Stimulated activated CD4-positive, alpha-beta T cell treated with anti-CD3 and anti-CD28 coated beads, Interleukin-1b, Interleukin-23, amount 100 ng/mL, for 4 hours (primary cell): ENCODE measurements around the gene ERC1.
"Not testable (repeated sequence)": the region's sequence is repeated elsewhere in the genome, so short reads cannot be mapped to it uniquely, and the experiment has no call there.

ENCODE experiments used
- DNase-seq, 2 donors: peaks; one replicate each; pipeline ENCODE4 v3.0.0-alpha.2; 2020; ENCODE audit warnings: low read depth in 2 of 2

ERC1 gene

DNA sequence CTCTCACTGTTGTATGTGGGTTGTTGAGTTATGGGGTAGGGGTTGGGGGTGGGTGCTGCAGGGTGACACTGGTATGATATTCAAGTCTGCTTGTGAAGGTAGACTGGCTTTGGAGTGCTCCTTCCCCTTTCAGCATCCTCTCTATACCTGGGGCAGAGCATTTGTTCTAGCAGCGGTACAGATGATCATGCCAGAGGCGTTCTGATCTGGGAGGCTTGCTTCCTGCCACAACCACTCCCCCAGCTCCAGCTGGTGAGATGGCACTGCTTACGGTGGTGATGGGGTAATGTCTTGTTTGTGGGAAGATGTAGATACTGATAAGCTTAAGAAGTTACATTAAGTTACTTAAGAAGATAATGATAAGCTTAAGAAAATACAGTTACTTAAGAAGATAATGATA, 131.8 kb downstream of the ERC1 start:
- DNase-seq = peak in 1 of 2 donors; percentile 12

DNA sequence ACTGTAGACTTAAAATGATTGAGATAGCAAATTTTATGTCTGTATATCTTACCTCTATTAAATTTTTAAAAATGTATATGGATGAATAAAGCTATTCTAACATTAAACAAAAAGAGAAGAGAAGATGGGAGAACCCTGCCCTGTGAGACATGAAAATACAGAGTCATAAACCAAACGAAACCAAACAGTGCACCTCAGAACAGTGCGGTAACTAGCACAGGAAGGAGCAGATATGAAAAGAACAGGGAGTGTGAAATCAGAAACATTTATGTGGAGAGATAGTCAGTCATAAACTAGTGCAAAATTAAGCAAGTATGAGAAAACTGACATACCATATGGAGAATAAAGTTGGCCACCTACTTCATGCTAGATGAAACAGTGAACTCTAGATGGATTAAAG, 135.1 kb downstream of the ERC1 start:
- no peak for DNase-seq

DNA sequence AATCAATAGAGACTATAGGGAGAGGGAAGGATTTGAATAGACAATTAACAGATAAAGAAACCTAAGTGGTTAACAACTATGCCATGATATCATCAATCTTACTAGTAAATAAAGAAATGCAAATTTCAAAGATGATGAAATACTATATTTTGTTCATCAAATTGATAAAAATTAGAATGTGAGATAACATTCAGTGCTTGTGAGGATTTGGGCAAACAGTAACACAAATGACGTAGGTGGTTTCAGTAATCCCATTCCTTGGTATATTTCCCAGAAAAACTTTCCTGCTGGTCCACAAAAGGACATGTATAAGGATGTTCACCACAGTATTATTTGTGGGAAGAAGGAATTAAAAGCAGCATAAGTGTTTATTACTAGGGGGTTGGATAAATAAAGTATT, 136.0 kb downstream of the ERC1 start:
- DNase-seq = no peak

DNA sequence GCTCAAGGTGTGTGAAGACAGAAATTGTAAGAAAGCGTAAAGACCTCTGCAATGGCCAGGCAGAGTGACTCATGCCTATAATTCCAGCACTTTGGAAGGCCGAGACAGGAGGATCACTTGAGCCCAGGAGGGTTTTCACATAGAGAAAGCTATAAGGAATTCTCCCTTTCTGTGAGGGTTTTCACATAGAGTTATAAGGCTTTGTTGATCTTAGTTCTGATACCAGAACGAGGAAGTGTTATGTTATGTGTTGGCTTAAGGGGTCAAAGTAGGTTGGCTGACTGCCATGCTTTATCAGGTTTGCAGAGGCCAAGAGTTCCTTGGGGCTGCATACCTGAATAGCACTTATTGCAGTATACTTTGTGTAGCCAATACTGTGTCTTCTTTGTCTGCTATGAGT, 139.1 kb downstream of the ERC1 start:
- no peak for DNase-seq

DNA sequence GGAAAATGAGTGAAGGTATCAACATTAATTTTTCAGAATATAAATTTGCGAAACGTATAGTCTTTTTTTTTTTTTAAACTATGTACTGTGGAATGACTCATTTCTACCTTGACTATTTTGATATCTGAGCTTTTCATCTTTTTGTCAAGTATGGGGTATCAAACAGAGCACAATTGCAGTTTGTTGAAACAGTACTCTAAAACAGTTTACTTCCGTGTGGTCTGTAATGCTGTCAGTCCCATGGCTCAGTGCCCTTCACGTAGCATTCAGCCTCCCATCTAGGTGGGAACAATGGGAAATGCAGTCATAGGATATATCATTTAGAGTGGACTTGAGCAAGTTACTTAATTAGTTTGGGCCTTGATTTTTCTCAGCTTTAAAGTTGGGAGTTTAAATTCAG, 139.5 kb downstream of the ERC1 start:
- DNase-seq = no peak

DNA sequence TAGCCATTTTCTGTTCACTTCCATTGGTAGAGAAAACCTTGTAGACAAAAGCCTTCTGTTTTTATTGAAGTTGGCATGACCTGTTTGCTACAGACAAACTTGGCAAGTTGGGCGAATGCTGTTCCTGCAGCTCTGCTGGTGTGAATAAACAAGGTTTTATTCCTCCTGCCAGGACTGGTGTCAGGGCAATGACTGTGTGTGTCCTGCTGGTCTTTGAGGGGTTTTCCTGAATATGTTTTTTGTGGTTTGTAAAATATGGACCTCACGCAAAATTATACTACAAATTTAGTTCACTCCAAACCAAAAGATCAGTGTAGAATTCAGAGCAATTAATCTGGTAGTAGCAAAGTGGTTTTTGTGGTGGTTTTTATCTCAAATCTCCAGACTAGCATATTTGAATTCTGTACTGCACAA, 140.8 kb downstream of the ERC1 start:
- no peak for DNase-seq

DNA sequence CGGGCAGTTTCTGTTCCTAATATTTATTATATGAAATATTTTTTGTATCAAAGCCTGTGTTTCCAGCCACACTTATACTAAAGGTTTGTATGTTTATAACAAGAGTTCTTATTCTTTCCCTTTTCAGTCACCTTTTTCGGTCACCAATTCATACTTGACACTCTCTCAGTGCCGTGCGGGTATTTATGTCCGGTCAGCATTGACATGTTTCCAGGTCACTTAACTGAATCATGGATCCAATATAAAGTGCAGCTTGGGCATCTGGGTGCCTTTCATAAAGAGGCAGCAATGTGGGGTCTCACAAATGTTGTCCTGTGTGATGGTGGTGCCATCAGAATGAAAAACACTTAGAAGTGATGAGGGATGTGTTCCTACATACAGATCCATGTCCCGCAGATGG, 141.3 kb downstream of the ERC1 start:
- no peak for DNase-seq

DNA sequence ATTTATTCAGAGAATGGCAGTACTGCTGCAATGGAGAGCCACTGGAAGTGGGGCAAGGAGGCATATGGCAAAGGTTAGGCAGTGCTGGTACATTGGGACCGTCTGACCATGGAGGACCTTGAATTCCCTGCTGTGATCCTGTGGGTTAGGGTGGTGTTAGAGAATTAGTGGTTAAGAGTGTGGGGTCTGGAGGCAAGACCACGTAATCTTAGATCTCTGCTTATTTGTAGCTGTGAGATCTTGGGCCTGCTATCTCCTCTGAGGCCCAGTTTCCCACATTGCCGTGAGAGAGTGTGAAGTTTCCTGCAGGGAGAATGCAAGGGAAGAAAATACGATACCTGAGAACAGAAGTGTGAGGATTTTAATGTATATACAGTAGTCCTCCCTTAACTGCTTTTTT, 147.7 kb downstream of the ERC1 start:
- DNase-seq = no peak

DNA sequence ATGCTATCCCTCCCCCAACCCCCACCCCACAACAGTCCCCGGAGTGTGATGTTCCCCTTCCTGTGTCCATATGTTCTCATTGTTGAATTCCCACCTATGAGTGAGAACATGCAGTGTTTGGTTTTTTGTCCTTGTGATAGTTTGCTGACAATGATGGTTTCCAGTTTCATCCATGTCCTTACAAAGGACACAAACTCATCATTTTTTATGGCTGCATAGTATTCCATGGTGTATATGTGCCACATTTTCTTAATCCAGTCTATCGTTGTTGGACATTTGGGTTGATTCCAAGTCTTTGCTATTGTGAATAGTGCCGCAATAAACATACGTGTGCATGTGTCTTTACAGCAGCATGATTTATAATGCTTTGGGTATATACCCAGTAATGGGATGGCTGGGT, 155.7 kb downstream of the ERC1 start:
- DNase-seq = not testable (repeated sequence)

DNA sequence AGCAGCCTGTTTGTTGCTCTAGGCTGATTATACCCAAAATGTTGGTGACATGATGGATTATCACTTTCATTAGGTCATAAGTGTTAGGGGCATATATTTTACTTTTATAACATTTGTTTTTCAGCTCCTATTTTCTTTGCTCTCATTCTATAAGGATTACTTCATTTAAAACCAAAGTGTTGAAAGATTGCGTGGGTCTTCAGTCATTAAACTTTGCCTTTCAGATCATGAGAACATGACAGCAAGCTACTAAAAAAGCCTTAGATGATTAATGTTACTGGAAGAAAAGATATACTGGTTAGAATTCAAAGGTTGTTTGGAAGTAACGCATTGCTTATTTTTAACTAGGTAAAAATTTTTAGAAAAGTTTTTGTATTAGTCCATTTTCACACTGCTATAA, 156.8 kb downstream of the ERC1 start:
- DNase-seq = no peak

DNA sequence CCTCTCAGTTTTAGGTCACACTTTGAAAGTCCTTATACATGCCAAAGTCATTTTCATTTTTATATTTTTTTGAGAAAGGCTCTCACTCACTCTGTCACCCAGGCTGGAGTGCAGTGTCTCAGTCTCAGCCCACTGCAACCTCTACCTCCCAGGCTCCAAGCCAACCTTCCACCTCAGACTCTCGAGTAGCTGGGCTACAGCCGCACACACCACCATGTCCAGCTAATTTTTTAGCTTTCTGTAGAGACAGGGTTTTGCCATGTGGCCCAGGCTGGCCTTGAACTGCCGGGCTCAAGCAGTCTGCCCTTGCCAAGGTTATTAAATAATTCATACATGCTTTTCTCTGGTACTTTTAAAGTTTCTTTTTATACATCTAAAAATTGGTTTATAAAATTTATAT, 166.0 kb downstream of the ERC1 start:
- DNase-seq = no peak

DNA sequence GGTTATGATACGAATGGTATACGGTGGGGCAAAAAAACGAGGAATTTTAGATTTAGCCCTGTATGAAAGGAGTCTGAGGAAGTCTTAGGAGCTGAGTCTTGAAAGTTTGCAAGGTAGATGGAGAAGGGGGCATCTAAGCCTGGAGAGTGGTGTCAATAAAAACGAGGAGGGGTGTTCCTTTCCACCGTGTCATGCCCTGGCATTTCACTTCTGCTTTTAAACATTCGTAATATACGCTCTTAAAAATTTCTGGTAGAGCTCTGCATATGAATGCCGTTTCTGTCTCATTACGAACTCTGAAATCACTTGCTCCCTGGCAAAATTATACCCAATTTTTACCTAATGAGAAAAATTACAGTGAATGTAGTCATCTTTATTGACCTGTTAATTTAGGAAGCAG, 170.2 kb downstream of the ERC1 start:
- DNase-seq = no peak

DNA sequence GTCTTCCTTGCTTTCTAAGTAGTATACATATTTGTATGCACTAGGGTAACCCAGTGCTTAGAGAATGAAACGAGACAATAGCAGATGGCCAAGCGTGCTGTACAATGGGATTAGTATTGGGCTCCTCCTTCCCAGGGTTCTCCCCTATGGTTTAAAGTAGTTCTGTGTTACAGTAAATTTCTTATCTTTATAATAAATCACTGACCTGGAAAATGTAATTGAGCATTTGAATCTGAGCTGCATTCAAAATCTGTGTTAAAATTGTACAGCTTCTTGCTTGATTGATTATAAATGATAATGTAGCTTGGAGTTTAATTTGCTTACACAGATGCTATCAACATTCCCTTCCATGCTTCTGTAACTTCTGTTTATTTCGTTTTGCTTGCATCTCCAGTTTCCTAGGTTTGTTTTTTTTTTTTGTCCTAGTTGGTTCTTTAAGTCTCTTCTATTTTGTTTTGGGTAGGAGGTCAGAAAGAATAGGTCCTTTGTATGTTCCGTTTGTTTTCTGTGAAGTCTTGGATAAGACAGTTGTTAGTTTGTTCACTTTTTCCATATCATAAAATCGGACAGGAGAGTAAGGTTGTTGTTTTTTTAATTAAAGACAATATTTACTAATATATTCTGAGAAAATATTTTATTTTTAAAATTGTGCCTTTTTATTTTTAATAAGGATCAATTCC, 171.2 kb downstream of the ERC1 start:
- no peak for DNase-seq

DNA sequence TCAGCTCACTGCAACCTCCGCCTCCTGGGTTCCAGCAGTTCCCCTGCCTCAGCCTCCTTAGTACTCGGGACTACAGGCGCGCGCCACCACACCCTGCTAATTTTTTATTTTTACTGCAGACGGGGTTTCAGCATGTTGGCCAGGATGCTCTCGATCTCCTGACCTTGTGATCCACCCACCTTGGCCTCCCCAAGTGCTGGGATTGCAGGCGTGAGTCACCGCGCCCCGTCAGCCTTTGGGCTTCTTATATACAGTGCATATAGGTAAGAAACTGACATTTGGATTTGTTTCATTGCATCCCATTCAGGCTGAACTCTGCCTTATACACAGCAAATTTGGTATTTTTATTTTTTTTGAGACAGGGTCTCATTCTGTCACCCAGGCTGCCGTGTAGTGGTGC, 176.8 kb downstream of the ERC1 start:
- no peak for DNase-seq

DNA sequence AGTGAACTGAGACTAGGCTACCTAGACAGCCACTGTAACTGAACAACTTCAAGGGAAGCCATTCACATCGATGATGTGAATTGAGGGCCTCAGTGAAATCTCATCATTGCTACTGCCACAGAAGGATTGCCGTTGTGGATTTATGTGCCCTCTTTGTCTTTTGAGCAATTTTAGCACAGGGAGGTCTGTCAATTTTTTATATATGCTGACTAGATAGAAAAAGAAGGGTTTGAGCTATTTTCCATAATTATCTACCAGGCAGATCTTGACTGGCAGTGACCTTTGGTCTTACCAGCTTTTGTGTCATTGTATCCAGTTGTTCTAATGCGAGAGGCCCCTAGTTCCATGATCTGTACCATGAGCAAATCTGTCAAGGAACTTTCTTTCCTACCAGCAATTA, 179.4 kb downstream of the ERC1 start:
- DNase-seq = no peak

DNA sequence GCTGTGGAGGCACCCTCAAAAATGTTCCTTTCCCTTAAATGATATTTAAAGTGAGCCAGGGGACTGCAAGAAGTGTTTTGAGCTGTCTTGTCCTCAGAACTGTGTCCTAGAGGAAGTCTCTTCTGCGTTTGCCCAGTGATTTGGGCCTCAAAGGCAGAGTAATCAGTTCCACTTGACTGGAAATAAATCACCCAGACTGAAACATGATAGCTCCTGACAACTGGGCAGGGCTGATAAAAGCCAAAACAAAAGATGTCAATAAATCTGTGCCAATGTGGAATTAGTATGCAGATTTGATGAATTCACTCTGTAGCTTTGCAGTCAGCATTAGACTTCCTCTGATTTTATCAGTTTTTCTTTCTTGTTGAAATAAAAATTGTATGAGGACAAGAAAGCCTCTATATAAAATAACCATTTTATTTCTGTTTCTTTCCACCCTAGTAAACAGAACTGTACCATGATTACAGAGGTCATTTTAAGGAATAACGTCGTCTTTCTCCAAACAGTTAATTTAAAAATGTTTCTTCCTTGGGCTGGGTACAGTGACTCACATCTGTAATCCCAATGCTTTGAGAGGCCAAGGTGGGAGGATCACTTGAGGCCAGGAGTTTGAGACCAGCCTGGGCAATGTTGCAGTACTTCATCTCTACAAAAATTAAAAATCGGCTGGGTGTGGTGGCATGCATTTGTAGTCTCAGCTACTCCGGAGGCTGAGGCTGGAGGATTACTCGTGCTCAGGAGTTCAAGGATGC, 180.8 kb downstream of the ERC1 start:
- DNase-seq = no peak

DNA sequence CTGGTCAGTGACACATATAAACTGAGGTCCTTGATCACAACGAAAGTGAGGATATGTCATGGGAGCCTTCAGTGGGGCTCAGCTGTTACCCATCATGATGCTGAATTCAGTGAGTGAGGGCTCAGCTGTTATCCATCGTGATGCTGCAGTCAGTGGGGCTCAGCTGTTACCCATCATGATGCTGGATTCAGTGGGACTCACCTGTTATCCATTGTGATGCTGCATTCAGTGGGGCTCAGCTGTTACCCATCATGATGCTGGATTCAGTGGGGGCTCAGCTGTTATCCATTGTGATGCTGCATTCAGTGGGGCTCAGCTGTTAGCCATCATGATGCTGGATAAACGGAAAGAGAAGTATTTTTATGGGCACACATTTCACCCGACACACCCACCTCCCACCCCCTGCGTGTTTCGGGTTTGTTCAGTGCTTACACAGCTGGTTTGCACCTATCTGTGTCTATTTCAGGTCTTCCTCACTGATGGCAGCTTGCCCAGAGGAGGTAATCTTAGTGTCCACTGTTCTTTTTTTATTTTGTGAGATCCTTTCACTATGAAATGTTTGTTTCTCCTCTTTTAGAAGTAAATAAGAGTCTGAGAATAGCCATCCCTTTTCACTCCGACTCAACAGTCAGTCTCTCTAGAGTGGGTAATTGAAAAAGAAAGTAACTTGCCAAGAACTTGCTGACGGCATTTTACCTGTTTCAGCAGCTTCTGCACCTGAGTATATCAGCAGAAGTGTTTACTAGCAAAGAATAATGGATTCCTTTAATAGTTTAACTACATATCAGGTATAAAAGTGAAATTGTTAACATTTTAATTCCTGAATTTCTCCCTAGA, 183.0 kb downstream of the ERC1 start:
- DNase-seq = no peak

DNA sequence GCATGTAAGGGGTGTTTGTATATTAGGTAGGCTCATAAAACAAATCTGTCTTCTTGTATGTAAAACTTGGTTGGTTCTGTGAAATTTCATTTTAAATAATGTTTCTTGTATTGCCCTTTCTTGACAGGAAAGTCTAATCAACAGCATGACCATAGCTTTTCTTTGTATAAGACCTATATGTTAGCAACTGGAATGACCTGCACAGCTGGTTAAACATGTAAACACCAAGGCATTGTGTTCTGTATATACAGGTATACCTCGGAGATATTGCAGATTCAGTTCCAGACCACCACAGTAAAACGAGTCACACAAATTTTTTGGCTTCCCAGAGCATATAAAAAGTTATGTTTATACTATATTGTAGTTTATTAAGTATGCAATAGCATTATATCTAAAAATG, 183.6 kb downstream of the ERC1 start:
- no peak for DNase-seq

DNA sequence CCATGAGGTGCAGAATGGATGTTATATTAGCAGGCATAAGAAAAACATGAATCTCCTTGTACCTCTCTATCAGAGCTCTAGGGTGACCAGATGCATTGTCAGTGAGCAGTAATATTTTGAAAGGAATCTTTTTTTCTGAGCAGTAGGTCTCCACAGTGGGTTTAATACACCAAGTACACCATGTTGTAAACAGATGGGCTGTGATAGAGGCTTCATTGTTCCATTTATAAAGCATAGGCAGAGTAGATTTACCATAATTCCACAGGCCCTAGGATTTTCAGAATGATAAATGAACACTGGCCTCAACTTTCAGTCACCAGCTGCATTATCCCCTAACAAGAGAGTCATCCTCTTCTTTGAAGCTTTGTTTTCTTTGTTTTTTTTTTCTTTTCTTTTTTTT, 185.2 kb downstream of the ERC1 start:
- no peak for DNase-seq

DNA sequence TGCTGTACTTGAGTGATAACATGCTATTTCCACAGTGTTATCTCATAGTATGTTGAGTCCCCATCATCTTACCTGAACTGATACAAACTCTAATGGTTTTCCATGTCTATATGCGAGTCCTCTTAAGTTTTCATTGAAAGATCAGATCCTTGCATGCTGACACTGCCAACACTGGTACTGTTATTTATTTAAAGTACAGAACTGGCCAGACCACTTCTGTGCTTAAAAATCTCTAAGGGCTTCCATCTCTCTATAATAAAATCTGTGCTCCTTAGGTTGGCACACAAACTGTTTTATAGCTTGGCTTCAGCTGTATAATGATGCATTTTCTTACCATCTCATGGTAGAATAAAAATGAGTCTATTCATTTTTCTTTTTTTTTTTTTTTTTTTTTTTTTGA, 188.1 kb downstream of the ERC1 start:
- DNase-seq = no peak

DNA sequence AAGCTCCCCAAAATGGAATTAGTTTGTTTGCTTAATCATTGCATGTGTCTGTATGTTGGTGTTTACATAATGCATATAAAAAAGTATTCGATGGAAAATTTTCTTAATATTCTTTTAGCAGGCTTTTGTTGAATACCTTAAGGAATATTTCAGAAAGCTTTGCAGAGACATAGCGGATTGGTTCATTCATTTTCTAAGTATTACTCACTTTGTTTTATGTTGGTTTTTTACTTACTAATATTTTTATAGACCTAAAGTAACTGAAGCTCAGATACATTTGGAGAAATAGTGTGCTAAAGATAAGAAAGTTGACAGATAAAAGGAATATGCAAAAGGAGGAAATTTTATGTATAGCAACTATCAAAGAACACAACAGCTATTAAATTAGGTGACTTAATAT, 191.0 kb downstream of the ERC1 start:
- DNase-seq = no peak

DNA sequence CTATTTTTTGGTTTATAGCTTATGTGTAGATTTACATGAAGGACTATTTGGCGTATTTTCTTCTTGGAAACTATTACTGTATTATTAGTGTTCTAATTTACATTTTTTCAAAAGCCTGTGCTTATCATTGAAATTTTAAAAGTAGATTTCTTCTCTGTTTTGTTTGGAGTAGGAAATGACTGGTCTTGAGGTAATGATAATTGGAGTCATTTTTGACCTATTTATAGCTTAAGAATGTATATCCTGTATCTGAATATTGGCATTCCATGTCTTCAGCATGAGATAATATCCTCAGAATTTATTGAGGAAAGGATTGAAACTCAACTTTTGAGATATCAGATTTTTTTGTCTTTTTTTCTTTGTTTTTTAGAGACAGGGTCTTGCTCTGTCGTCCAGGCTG, 193.4 kb downstream of the ERC1 start:
- no peak for DNase-seq
